SU-DHL-6 (cell line): ENCODE results near the gene STPG4.

Experiments used
- CTCF ChIP-seq: fragments of 200-600 bp; sonication (generic); IDR thresholded peaks from one replicate; pipeline ENCODE4 v1.5.1; 2017; ENCODE audit warnings: antibody characterized with exemption, mild to moderate bottlenecking, low read length, moderate library complexity; ENCODE audit not compliant: insufficient read depth, poor library complexity, severe bottlenecking
- EZH2phosphoT487 ChIP-seq: fragments of 200-600 bp; sonication (generic), shearing (Covaris generic); conservative IDR thresholded peaks from 2 replicates; pipeline ENCODE4 v1.6.1; 2018; ENCODE audit warnings: mild to moderate bottlenecking, antibody characterized with exemption, low read length, moderate library complexity, mixed read lengths

- TF ChIP-seq CTCF (no peak), EZH2phosphoT487 (no peak)
Observed at GRCh38 chr2:47128705-47129104, 26.4 kb downstream of the STPG4 start.
